ENCODE data around the gene NFKBIL1. TPM values are rescaled to one million over a fixed set of nuclear protein-coding genes. Genes with fewer than 3 reads are reported as not detected.

NFKBIL1 gene
- total and polyA plus RNA-seq, 4 donors: 3.3 to 9.6 (median 7.4) TPM

DNA sequence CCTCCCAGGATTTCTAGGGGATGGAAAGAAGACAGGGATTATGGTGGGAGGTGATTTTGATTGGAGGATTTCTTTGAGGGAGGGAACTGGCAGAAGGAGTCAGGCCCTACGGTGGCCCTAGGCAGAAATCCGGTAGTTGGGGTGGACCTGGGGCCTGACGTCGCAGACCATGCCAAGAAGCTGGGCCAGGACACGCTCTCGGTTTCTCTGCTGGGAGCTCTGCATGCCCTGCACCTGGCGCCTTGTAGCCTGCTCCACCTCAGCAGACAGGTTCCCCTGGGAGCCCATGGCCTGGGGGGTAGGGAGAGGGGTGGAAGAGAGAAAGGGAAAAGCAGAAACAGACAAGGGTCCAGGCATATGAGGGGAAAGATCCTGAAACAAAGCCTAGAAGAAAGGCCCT lies 2.1 kb upstream of the NFKBIL1 start:
- Histone ChIP-seq H3K36me3 (ENCODE audit: control insufficient read depth in 4 of 4, insufficient read depth in 3 of 4, low read depth in 1 of 4, low read length in 3 of 4) (peaks cover 0 to 10% (median 4%) of the 10 kb centered on the region in 4 donors), H3K27ac (ENCODE audit: low read depth in 1 of 2, low read length in 2 of 2) (no peak overlapping the region), H3K9ac (ENCODE audit: low read depth in 1 of 2, low read length in 2 of 2) (no peak overlapping the region), H3K4me3 (ENCODE audit: low read depth in 1 of 3, low read length in 3 of 3) (no peak overlapping the region), H3K4me1 (ENCODE audit: control insufficient read depth in 4 of 4, insufficient read depth in 4 of 4, low read length in 3 of 4) (peaks cover 6 to 33% (median 23%) of the 10 kb centered on the region in 4 donors), H3K27me3 (ENCODE audit: control insufficient read depth in 4 of 4, insufficient read depth in 4 of 4, low read length in 3 of 4) (no peaks in the 10 kb centered on the region), H3K9me3 (ENCODE audit: control insufficient read depth in 4 of 4, low read length in 3 of 4) (no peaks in the 10 kb centered on the region)
- TF ChIP-seq, protein P1, sequence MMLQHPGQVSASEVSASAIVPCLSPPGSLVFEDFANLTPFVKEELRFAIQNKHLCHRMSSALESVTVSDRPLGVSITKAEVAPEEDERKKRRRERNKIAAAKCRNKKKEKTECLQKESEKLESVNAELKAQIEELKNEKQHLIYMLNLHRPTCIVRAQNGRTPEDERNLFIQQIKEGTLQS (IDR thresholded peaks at IDR 0.05): no peak
- TF ChIP-seq HNF4A (conservative IDR thresholded peaks at IDR 0.05): no peak
- TF ChIP-seq, protein P2, sequence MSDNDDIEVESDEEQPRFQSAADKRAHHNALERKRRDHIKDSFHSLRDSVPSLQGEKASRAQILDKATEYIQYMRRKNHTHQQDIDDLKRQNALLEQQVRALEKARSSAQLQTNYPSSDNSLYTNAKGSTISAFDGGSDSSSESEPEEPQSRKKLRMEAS (IDR thresholded peaks at IDR 0.05): no peak
- 77% methylated on average over 7 of the region's 7 CpGs for WGBS
- DNase-seq (ENCODE audit: low spot score): no peak

DNA sequence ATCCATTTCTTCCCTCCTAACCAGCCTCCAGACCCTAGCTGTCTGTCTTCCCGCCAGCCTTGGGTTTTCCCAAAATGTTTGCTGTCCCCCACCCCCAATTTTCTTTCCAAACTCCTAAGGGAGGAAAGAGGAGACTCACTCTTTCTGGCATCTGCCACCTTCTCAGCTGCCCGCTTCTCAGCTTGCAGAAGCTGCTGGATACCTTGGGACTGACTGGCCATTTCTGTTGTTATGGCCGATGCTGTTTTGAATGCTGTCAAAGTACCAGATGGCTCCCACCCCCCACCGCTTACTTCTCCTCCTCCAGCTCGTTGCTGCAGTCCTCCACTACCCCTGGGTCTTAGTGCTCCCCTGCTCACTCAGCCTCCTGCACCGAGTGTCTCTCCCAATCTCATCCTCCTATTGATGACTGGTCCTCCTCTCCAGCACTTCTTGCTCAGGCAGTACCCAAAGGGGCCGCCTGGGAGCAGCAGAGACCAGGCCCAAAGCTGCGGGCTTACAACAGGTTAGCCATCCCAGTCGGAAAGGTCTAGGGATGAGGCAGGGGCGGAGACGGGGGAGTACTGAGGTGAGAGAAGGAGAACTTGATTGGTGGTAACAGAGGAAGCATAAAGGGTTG lies 960 bp upstream of the NFKBIL1 start, which contains the start of gene ATP6V1G2:
Gene ATP6V1G2, minus strand, starts transcription at position 270 of the 619 bp plus-strand sequence. Its CDS starts 49 bp downstream, at position 221.
- TF ChIP-seq FOXA2 (IDR thresholded peaks at IDR 0.05) (no peak), RXRA (IDR thresholded peaks at IDR 0.05) (peak in 1 of 2 donors; percentile 48), SP1 (IDR thresholded peaks at IDR 0.05) (no peak), YY1 (IDR thresholded peaks at IDR 0.05) (no peak), RAD21 (IDR thresholded peaks at IDR 0.05) (peak; percentile 99 to 100), HNF4G (IDR thresholded peaks at IDR 0.05) (no peak), NR2F2 (IDR thresholded peaks at IDR 0.05) (peak; percentile 16), FOXA1 (IDR thresholded peaks at IDR 0.05) (no peak), TAF1 (conservative IDR thresholded peaks at IDR 0.05) (no peak), EGR1 (IDR thresholded peaks at IDR 0.05; ENCODE audit: low read depth in 2 of 2) (no peak), GABPA (IDR thresholded peaks at IDR 0.05 in 1 of 2, conservative IDR thresholded peaks at IDR 0.05 in 1 of 2) (no peak), HNF4A (conservative IDR thresholded peaks at IDR 0.05) (peak in 1 of 2 donors; percentile 14), JUND (IDR thresholded peaks at IDR 0.05) (no peak)
- TF ChIP-seq, protein P3, sequence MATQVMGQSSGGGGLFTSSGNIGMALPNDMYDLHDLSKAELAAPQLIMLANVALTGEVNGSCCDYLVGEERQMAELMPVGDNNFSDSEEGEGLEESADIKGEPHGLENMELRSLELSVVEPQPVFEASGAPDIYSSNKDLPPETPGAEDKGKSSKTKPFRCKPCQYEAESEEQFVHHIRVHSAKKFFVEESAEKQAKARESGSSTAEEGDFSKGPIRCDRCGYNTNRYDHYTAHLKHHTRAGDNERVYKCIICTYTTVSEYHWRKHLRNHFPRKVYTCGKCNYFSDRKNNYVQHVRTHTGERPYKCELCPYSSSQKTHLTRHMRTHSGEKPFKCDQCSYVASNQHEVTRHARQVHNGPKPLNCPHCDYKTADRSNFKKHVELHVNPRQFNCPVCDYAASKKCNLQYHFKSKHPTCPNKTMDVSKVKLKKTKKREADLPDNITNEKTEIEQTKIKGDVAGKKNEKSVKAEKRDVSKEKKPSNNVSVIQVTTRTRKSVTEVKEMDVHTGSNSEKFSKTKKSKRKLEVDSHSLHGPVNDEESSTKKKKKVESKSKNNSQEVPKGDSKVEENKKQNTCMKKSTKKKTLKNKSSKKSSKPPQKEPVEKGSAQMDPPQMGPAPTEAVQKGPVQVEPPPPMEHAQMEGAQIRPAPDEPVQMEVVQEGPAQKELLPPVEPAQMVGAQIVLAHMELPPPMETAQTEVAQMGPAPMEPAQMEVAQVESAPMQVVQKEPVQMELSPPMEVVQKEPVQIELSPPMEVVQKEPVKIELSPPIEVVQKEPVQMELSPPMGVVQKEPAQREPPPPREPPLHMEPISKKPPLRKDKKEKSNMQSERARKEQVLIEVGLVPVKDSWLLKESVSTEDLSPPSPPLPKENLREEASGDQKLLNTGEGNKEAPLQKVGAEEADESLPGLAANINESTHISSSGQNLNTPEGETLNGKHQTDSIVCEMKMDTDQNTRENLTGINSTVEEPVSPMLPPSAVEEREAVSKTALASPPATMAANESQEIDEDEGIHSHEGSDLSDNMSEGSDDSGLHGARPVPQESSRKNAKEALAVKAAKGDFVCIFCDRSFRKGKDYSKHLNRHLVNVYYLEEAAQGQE (IDR thresholded peaks at IDR 0.05): no peak
- TF ChIP-seq, protein P4, sequence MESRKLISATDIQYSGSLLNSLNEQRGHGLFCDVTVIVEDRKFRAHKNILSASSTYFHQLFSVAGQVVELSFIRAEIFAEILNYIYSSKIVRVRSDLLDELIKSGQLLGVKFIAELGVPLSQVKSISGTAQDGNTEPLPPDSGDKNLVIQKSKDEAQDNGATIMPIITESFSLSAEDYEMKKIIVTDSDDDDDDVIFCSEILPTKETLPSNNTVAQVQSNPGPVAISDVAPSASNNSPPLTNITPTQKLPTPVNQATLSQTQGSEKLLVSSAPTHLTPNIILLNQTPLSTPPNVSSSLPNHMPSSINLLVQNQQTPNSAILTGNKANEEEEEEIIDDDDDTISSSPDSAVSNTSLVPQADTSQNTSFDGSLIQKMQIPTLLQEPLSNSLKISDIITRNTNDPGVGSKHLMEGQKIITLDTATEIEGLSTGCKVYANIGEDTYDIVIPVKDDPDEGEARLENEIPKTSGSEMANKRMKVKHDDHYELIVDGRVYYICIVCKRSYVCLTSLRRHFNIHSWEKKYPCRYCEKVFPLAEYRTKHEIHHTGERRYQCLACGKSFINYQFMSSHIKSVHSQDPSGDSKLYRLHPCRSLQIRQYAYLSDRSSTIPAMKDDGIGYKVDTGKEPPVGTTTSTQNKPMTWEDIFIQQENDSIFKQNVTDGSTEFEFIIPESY (IDR thresholded peaks at IDR 0.05): no peak
- TF ChIP-seq, protein P1 (IDR thresholded peaks at IDR 0.05): no peak
- TF ChIP-seq, protein P5, sequence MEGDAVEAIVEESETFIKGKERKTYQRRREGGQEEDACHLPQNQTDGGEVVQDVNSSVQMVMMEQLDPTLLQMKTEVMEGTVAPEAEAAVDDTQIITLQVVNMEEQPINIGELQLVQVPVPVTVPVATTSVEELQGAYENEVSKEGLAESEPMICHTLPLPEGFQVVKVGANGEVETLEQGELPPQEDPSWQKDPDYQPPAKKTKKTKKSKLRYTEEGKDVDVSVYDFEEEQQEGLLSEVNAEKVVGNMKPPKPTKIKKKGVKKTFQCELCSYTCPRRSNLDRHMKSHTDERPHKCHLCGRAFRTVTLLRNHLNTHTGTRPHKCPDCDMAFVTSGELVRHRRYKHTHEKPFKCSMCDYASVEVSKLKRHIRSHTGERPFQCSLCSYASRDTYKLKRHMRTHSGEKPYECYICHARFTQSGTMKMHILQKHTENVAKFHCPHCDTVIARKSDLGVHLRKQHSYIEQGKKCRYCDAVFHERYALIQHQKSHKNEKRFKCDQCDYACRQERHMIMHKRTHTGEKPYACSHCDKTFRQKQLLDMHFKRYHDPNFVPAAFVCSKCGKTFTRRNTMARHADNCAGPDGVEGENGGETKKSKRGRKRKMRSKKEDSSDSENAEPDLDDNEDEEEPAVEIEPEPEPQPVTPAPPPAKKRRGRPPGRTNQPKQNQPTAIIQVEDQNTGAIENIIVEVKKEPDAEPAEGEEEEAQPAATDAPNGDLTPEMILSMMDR (IDR thresholded peaks at IDR 0.05; ENCODE audit: low read depth, low read length, missing input control): peak; percentile 98
- TF ChIP-seq, protein P2 (IDR thresholded peaks at IDR 0.05): no peak
- peak within 1 kb of the TSS; percentile 52 to 84 for H3K27ac ChIP-seq (ENCODE audit: low read depth in 1 of 2, low read length in 2 of 2)
- peaks cover 0 to 13% (median 10%) of the 10 kb centered on the region in 4 donors for H3K36me3 ChIP-seq (ENCODE audit: control insufficient read depth in 4 of 4, insufficient read depth in 3 of 4, low read depth in 1 of 4, low read length in 3 of 4)
- H3K4me1 ChIP-seq (ENCODE audit: control insufficient read depth in 4 of 4, insufficient read depth in 4 of 4, low read length in 3 of 4): peaks cover 5 to 25% (median 17%) of the 10 kb centered on the region in 4 donors
- DNase-seq (ENCODE audit: low spot score): peak; percentile 88
- H3K27me3 ChIP-seq (ENCODE audit: control insufficient read depth in 4 of 4, insufficient read depth in 4 of 4, low read length in 3 of 4): no peaks in the 10 kb centered on the region
- H3K9me3 ChIP-seq (ENCODE audit: control insufficient read depth in 4 of 4, low read length in 3 of 4): no peaks in the 10 kb centered on the region
- 10% methylated on average over 11 of the region's 11 CpGs for WGBS
- peak within 1 kb of the TSS; percentile 51 to 97 for H3K9ac ChIP-seq (ENCODE audit: low read depth in 1 of 2, low read length in 2 of 2)
- peak within 1 kb of the TSS; percentile 15 to 78 (median 56) for H3K4me3 ChIP-seq (ENCODE audit: low read depth in 1 of 3, low read length in 3 of 3)

Data from liver (tissue), 9 donors.